ENCODE data around the gene SSBP3.
"Not testable (repeated sequence)": the region's sequence is repeated elsewhere in the genome, so short reads cannot be mapped to it uniquely, and the experiment has no call there.

The SSBP3 gene

DNA sequence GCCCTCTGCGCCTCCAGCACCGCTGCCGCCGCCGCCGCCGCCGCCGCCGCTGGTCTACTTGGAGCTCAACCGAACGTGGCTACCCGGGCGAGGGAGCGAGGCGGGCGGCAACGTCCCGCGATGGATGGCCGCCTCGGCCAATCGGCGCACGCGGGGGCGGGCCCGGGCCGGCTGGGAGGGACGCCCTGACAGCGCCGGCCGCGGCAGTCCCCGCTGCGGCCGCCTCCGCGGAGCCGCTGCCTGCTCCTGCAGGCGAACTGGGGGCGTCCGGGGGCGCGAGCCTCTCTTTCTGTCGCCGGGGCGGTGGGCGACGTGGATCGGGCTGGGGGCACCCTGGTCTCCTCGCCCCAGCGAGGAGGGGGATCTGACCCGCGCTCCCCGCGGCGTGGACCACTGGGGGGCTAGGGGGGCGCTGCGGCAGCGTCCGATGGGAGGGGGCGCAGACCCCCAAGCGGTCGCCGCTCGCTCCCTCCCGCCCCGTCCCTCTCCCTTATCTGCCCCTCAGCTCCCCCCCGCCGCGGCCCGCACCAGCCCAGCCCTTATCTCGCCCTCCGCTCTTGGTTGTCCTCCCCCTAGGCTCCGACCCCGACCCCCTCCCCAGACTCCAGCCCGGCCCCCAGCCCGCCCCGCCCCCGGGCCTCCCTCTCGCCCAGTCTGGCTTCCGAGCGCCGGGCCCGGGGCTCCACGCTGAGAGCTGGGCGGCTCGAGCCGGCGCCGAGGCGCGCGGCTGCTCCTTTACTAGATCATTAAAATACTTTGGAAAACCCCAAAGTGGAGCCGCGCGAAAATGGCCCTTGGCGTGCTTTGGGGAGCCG lies at the start of gene SSBP3:
Gene SSBP3, minus strand, starts transcription at position 56 of the 815 bp plus-strand sequence.
- DNase-seq = peak; percentile 74 to 79

- no peak for DNase-seq
These were observed 47.3 kb upstream of the SSBP3 start for GRCh38 chr1:54453509-54453908.

DNA sequence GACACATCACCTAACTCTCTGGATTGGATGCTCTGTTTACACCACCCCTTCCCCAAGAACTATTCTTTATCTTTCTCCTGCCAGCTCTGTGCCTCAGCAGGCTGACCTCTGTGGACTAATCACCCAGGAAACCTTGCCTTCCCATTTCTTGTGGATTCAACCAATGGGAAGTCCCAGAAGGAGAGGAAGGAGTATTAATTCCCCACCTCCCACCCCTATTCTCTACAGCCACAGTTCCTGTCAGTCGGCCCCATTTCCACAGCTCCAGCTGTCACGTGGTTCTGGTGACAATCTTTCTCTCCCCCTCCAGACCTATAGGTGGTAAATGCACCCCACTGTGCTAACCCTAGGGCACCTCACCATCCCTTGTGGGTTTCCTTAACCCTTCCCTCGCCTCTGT lies 46.8 kb upstream of the SSBP3 start:
- no peak for DNase-seq

DNA sequence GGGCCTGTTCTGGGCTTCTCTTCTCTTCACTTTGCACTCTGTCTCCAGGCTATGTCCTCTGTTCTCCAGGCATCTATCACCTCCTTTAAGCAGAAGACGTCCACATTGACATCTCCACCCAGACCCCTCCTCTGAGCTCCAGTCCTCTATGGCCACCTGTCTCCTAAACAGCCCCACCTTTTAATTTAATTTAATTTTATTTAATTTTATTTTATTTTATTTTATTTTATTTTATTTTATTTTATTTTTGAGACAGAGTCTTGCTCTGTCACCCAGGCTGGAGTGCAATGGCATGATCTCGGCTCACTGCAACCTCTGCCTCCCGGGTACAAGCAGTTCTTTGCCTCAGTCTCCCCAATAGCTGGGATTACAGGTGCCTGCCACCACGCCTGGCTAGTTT lies 43.2 kb upstream of the SSBP3 start:
- not testable (repeated sequence) for DNase-seq

DNA sequence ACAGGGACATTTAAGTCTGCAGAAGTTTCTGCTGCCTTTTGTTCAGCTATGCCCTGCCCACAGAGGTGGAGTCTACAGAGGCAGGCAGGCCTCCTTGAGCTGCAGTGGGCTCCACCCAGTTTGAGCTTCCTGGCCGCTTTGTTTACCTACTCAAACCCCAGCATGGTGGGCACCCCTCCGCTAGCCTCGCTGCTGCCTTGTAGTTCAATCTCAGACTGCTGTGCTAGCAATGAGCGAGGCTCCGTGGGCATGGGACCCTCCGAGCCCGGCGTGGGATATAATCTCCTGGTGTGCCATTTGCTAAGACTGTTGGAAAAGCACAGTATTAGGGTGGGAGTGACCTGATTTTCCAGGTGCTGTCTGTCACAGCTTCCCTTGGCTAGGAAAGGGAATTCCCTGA lies 42.6 kb upstream of the SSBP3 start:
- DNase-seq = not testable (repeated sequence)

DNA sequence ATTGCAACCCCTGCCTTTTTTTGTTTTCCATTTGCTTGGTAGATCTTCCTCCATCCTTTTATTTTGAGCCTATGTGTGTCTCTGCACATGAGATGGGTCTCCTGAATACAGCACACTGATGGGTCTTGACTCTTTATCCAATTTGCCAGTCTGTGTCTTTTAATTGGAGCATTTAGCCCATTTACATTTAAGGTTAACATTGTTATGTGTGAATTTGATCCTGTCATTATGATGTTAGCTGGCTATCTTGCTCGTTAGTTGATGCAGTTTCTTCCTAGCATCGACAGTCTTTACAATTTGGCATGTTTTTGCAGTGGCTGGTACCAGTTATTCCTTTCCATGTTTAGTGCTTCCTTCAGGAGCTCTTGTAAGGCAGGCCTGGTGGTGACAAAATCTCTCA lies 40.9 kb upstream of the SSBP3 start:
- DNase-seq = not testable (repeated sequence)

GRCh38 chr1:54442185-54442584 lies 36.0 kb upstream of the SSBP3 start:
- no peak for DNase-seq

DNA sequence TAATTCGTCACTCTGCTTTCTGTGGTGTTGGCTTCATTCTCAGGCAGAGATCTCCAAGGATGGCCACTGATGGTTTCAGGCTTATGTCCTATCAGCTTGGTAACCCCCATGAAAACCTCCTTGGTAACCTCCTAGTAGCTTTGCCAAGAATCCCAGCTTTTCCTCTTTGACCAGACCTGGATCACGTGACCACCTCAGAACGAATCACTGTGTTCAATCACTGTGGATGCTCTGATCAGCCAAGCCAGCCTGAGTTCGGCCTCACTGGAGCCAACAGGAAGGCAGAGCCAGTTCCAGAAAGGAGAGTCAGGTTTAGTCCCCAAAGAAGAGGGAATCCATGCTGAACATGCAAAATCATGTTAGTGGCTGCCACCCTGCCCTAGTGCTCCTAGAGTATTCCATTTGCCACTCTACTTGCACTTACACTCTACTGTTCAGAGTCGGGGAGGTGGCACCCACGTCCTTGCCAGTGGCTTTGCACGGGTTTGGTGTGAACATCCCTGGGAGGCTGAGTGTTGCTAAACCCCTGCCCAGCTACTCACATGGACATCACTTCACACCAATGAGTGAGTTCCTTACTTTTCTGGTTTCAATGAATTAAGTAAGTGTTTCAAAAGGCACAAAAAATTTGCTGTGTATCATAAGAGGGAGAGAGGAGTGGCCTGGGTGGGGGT lies 33.5 kb upstream of the SSBP3 start:
- DNase-seq = no peak

DNA sequence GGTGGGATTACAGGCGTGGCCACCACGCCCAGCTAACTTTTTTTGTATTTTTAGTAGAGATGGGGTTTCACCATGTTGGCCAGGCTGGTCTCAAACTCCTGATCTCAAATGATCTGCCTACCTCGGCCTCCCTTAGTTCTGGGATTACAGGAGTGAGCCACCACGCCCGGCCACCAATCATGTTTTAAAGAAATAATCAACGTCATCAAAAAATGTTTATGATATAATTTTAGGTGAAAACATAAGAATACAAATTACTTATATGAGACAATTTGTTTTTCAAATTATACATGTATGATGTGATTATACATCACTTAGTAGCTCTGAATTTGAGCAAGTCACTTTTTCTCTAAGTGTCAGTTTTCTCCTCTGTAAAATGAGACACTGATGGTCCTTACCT lies 31.6 kb upstream of the SSBP3 start:
- no peak for DNase-seq

DNA sequence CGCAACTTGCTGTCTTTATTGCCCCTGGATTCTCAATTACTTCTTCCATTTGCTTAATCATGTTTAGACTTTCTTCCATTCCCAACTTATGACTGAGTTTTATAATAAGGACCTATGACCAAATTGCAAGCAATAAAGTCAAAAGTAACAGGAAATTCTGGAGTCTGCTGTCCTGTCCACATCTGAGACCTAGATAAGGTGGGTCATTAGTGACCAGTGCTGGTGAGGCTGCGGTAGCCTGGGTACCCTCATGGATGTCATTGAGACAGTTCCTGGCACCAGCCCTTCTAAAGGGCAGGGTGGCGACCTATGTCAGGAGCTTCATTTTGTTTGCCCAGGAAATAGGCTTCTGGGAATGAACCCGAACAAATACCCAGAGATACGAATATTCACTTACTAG lies 30.6 kb upstream of the SSBP3 start:
- DNase-seq = no peak

DNA sequence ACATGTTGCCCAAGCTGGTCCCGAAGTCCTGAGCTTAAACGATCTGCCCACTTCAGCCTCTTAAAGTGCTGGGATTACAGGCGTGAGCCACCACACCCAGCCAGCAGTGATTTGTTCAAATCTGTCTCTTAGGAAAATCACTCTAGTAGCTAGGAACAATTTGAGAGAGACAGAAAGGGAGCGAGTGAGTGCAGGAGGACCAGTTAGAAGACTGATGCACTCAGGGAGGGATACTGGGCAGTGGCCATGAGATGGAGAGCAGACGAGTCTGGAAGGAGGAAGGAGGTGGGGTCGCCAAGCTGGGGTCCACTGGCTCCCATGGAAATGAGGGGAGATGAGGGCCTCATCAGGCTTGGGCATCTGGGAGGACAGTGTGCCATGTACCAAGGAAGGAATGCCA lies 23.6 kb upstream of the SSBP3 start:
- no peak for DNase-seq

GRCh38 chr1:54428837-54429518 lies 22.8 kb upstream of the SSBP3 start:
- DNase-seq = no peak

GRCh38 chr1:54425152-54425584 lies 19.0 kb upstream of the SSBP3 start:
- no peak for DNase-seq

DNA sequence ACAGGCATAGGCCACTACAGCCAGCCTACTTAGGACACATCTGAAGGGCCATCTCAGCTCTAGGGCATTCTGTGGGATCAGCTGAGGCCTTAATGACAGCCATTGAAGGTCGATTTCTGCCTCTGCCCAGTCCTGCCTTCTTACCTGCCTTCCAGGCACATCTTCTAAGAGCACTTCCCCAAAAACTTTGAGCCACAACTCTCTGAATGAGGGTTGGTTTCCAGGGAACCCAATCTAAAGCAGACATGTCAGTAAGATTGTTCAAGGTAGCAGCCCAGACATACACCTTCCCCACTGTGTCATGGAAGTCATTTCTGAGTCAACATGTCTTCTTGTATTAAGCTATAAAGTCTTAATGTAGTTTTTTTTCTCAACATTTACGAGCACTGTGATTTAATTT lies 18.2 kb upstream of the SSBP3 start:
- no peak for DNase-seq

DNA sequence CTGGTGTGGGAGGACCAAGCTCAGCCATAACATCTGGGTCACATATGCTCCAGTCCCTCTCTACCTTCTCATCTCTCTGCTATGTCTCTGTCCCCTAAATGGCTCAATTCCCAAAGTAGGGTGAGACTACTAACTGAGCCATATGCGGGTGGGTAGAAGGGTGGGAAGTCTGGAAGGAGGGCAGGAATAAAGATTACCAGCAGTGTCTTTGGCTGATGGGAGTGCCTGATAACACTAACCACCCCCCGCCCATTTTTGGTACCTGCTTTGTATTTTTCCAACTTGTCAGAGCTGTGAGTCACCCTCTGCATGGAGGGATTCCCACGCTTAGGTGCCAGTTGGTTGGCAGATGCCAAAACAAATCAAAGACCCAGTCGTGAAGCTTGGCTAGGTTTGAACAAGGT lies 14.9 kb upstream of the SSBP3 start:
- no peak for DNase-seq

DNA sequence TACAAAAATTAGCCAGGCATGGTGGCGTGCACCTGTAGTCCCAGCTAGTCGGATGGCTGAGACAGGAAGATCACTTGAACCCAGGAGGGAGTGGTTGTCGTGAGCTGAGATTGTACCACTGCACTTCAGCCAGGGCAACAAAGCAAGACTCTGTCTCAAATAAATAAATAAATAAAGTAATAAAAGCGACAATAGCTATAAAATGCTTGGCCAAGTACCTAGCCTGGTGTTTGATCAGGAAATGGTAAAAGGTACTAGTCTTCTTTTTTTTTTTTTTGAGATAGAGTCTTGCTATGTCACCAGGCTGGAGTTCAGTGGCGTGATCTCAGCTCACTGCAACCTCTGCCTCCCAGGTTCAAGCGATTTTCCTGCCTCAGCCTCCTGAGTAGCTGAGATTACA lies 12.4 kb upstream of the SSBP3 start:
- DNase-seq = not testable (repeated sequence)

GRCh38 chr1:54417123-54417522 lies 10.9 kb upstream of the SSBP3 start:
- DNase-seq = peak; percentile 46 to 70

GRCh38 chr1:54416435-54416834 lies 10.2 kb upstream of the SSBP3 start:
- DNase-seq = no peak

GRCh38 chr1:54415991-54416390 lies 9.8 kb upstream of the SSBP3 start:
- no peak for DNase-seq

DNA sequence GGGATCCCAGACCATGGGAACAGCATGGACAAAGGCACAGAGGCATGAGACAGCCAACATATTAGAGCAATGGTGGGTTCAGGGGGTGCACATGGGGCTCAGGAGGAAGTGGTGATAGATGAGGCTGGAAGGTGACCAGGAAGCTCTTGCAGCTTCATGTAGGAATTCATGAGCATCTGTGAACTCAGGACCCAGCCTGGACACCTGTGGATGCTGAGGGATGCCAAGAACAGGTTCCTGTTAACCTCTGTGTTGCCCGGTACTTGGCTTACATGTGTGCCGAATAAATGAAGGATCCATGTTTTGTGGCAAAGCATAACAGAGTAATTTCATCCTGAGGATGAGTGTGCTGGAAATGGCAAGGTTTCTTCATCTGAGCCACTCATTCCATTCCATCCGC lies 9.3 kb upstream of the SSBP3 start:
- DNase-seq = no peak

DNA sequence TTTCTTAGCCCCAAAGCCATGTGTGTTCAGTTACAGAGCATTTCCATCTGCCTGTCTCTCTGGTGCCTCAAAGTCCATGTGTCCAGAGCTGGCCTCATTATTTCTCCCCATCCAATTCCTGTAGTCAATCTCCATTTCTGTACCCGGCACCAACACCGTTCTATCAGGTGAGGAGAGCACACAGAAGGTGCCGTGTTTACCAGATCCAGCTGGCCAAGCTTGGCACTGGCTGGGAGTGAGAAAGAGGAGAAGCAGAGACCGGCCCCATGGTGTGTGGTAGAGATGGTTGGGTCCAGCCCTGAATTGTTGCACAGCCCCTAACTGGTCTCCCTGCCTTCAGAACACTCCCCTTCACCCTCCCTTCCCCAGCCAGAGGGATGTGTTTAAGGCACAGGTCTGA lies 7.5 kb upstream of the SSBP3 start:
- no peak for DNase-seq

GRCh38 chr1:54413295-54413694 lies 7.1 kb upstream of the SSBP3 start:
- DNase-seq = no peak

DNA sequence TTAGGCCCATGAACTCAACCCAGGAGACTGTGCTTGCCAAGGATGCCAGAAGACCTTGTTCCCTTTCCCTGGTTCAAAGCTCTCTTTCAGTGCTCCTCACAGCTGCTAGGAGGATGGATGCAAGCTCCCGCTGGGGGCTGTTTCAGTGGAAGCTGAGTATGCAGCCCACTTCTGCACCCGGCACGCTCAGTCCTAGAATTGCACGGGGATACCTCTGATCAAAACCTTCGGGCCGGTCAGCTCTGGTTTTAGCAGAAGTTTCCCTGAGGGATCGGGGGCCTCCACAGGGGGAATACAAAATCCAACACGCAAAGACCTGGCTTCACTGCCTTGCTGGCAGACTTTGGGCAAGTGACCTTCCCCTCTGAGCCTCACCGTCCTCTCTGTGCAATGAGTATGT lies 4.2 kb upstream of the SSBP3 start:
- DNase-seq = no peak

Data from AML-193 (cell line).